SKM-1 (cell line): ENCODE results near the gene COL9A2.

ENCODE experiments used
- DNase-seq: peaks from one replicate; lab custom pipeline; 2025; ENCODE audit not compliant: unreplicated experiment; lab: John Stamatoyannopoulos, UW

COL9A2 gene

DNA sequence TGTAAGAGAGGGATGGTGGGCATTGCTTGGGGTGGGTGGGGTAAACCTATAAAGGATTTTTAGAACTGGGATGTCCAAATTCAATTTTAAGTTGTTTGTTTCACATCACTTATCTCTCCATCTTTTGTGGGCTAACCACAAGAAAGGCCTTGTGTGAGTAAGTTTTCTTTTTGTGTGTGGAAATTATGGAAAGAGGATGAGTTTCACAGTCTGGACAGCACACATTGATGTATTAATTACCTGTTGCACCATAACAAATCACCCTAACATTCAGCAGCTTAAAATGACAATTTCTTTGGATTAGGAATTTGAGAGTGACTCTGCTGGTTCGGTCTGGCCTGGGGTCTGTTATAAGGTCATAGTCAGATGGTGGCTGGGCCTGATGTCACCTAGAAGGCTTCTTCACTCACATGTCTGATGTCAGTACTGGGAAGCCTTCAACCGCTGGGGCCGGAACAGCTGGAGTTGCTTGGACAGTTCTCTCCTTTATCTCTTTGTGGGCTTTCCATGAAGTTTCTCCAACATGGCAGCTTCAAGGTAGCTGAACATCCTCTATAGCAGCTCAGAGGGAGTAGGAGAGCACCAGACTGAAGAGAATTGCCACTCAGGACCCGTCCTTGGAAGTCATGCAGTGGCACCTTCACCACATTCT is 2.0 kb upstream of the COL9A2 start:
- DNase-seq, result no peak

DNA sequence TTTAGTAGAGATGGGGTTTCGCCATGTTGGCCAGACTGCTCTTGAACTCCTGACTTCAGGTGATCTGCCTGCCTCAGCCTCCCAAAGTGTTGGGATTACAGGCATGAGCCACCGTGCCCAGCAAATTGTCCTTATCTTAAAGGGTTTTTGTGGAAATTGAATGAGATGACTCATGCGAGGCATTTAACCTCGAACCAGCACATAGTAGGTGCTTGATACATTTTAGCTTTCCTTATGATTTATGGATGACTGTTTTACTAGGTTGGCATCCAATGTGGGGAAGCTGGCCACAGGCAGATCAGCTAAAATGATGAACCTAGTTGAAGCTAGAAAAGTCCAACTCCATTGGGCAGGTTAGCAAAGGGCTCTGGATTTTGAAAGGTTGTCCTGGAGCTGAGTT is 1.4 kb upstream of the COL9A2 start:
- DNase-seq, result no peak

DNA sequence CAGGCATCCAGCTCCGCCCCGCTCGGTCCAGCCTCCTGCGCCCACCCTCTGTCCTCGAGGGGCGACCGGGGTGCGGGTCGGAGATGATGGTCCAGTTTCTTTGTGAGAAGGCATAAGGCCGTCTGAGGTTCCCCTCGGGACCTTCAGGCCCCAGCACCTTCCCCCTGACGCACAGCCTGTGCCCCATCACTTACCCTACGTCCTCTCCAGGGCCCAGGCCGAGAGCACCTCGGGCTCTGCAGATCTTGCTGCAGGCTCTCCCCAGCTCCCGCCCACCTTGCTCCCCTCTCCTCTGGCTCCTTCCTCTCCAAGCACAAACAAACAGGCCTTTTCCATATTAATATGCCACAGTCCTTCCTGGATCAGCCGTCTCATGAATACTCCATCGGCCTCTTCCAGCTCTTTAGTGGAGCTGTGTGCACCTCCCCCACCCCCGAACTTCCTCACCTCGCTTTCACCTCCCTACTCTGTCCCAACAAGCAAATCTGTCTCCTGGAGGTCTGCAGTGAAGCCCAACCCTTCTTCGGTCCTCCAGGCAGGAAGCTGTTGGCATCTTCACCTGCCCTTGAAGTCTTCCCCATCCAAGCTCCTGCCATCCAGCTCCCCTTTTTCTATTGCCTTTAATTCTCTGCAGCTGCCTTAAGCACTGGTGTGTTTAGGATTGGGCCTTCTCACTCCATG is 448 bp upstream of the COL9A2 start:
- DNase-seq, result no peak

DNA sequence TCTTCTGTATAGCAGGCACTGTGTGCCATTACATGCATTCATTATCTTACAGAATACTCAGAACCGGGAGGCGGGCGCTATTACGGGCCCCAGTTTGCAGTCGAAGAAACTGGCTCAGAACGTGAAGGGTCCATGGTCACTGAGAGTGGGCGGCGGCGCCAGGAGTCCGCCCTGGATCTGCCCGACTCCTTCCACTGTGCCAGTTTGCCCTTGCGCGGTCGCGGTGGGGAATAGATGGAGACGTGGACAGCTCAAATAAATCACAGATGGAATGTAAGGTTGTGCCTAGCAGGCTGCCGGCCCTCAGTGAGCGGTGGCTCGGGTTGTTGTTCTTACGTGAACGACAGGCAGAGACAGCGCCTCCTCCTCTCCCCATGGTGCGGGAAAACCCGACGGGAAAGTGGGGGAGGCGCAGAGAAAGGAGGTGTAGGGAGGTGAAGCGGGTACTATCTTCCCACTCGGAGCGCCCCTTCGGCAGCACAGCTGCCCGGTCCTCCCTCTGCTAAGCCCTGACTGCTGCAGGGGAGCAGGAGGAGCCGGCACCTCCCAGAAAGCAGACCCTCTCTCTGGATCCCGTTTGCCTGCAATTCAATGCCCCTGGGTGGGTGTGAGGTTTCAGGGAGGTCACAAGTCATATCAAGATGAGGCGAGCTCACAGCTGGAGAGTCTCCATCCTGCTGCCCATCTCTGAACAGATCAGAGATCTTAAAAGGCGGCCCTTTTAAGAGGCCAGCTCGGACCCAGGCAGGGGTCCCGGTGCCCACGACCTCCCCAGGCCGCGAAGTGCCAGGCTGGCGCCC is 1.1 kb downstream of the COL9A2 start:
- no peak for DNase-seq

DNA sequence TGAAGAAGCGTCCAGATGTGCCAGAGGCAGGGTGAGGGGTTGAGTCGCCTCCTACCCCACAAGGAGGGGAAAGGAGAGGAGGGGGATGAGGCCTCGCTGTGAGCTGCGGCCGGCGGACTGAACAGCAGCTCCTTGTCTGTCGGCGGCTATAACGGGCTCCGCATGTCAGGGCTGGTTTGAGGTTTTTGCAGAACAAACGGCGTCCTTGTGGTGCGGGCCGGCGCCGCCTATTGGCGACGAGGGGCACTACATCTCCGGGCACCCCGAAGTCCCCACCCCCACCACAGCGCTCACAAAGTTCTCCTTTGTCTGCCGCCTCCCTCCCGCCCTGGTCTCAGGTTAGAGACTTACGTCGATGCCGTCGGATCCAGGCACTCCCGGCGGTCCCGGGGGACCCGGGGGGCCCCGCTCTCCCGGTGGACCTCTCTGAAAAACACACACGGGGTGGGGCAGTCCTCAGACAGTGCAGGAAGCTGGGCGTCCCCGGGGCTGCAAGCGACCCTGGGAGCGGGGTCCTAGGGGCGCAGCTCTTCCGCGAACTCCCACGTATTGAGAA is 1.8 kb downstream of the COL9A2 start:
- peak; percentile 83 for DNase-seq

DNA sequence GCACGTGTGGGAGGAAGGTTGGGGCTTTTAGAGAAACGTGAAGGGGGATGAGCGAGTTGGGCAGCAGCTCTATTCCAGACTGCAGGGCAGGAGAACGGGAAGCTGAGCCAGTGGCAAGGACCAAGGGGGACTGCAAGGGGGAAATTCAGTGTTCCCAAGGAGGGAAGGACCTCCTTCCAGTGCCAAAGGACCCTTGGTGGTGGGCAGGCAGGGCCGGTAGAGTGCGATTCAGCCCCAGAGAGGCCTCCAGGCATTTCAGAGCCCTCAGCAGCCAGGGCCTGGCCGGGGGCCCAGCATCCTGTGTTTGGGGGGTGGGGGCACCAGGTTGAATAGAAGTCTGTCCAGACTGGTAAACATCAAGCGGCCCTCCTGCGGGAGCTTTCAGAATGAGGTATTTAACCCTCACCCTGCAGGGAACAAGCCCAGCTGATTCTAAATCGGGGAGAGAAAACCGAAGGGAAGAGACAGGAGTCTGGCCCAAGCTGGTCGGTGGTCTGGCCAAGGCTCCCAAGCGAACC is 2.3 kb downstream of the COL9A2 start:
- DNase-seq, result no peak

DNA sequence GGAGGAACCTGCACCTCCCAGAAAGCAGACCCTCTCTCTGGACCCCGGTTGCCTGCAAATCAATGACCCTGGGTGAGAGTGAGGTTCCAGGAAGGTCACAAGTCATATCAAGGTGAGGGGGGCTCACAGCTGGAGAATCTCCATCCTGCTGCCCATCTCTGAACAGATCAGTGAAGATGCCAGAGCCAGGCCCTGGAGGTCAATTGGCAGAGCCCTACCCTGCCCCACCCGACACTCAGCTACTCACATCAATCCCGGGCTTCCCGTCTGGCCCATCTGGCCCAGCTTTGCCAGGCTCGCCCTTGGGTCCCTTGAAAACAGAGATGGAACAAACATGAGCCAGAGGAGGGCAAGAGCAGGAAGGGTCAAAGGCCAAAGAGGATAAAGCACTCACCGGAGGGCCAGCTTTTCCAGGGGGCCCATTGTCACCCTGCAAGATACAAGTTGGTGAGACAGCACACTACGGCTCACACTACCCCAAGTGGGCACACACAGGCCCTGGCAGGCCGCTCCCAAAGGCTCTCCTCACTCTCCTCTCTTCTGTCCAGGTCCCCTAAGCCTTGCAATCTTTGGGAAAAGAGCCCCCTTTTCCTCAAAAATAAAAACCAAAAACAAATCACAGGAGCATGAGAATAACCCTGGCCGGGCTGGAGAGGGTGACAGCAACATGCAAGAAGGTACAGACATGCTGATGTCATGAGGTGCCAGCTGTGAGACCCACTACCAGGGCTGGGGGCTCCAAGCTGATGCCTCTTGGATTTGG is 2.9 kb downstream of the COL9A2 start:
- no peak for DNase-seq

DNA sequence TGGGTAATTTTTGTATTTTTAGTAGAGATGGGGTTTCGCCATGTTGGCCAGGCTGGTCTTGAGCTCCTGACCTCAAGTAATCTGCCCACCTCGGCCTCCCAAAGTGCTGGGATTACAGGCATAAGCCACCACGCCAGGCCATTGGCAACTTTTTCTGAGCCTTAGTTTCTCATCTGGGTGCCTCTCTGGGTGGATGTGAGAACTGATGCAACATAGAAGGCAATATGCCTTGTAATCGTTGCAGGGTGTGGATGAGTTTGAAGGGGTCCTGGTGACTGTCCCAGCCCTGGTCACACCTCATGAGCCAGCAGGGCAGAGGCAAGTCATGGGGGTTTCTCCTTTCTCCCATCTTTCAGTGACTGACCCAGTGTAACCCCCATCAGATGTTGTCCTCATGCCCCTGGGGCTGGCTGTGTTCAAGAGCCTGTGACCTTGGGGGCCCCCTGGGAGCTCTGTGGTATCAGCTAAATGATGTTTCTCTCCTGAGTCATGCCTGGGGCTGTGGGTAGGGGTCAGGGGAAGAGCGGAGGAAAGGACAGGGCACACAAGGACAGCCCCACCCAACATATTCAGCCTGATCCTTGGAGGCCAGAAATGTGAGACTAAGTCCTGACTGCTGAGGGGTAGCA is 3.6 kb downstream of the COL9A2 start:
- DNase-seq, result no peak

DNA sequence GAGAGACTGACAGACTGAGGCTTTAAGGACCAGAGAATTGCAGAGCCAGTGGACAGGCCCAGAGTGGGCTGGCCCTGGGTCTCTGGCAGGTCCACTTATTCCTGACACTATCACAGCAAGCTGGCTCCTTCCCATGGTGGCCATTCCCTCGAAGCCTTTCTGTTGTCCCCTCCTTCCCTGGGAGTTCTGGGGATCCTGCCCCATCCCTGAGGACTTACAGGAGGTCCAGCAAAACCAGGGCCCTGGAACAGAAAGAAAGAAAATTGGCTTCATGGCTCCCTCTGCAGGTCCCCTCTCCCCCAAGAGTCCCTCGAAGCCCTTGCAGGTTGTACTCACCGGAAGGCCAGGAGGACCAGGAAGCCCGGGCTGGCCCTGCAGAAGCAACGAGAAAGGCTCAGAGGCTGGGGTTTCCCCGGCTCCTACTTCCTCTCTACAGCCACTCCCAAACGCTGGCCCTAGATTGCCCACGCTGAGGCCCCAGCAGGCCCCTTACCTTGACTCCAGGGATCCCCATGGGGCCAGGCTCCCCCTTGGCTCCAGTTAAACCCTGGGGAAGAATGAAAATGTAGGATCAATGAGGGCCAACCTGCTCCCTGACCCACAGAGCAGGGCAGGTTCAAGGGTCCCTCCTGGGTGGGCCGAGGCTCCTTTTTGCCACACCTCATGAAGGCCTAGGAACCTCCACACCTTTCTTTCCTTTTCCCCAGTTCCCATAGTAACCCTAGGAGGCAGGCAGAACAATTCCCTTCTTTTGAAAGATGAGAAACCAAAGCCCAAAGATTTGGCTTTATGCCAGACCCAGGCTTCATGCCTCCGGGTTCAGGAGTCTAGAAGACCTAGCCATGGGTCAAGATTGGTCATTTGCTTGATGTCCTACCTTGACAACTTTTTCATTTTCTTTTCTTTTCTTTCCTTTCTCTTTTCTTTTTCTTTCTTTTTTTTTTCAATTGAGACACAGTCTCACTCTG is 4.6 kb downstream of the COL9A2 start:
- DNase-seq, result peak; percentile 56

DNA sequence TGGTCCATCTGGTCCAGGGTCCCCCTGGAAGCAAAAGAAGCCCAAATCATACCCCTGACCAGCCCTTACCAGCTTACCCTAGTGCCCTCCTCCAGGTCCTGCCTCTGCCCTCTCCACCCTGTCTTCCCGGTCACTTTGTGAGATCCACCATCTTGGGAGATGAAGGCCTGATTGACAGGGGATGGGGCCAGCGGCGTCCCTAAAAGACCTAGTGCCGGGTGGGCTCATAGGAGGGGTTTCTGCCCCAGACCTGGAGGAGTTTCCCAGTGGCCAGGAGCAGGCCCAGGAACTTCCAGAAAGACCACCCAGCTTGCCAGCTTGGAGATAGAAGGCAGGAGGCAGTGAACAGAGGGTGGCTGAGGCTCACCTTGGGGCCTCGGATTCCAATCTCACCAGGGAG is 5.4 kb downstream of the COL9A2 start:
- no peak for DNase-seq

DNA sequence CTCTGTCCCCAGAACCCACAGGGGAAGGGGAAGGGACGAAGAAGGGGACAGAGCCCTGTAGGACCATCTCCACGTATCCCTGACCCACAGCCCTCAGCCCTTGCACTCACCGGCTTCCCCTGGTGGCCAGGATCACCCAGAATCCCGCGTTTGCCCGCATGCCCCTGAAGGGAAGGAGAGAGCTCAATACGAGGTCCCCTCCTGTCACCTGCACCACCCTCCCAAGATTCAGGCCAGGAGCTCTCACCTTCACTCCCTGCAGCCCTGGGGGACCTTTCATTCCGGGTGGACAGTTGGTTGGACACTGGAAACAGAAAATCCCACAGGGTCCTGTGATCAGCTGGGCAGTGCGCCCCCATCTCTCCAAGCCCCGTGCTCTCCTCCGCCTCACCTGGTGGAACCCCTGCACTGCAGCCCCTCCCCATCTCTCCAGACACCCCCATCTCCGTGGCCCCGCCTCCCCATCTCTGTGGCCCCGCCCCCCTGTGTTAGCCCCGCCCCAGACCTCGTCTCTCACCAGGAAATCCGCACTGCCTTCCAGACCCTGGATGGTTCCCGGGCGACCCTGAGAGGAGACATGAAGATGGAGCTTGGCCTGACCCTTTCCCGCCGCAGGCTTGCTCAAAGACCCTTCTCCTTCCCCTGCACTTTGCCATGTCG is 6.0 kb downstream of the COL9A2 start:
- no peak for DNase-seq

DNA sequence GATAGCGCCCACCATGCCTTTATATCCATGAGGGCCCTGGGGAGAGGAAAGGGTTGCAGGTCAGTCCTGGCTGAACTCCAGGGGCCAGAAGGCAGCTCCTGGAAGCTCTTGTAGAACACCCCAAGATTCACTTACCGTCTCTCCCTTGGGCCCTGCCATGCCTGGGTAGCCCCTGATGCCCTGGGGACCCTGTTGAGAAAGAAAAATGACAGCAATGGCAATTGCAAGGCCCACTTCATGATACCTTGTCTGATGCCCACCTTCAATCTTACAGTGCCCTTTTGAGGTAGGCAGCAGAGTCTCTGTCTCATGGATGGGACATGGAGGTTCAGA is 7.0 kb downstream of the COL9A2 start:
- no peak for DNase-seq

DNA sequence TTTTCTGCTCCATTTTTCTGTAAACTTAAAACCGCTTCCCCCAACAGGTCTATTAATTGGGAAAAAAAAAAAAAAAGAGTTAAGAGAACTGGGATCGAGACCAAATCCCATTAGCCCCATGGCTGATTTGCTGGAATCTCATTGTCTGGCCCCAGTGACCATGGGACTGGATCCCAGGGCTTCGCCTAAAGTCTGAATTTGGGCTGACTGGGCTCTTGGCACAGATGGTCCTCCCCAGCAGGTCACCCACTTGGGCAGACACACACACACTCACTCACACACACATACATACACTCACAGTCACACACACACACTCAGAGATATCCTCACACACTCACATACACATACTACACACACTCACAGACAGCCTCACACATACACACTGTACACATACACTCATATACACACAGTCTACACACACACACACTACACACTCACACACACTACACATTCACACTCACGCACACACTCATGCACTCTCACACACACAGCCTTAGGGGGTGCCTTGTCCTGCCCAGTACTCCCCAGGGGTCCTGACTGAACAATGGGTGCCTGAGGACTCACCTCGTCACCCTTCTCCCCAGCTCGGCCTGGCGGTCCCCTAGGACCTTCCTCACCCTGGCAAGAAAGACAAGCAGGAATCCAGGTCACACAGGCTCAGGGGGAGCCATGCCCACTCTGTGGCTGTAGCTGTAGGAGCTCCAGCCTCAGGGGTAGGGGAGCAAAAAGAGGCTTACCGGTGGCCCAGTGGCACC is 7.5 kb downstream of the COL9A2 start:
- DNase-seq, result no peak

DNA sequence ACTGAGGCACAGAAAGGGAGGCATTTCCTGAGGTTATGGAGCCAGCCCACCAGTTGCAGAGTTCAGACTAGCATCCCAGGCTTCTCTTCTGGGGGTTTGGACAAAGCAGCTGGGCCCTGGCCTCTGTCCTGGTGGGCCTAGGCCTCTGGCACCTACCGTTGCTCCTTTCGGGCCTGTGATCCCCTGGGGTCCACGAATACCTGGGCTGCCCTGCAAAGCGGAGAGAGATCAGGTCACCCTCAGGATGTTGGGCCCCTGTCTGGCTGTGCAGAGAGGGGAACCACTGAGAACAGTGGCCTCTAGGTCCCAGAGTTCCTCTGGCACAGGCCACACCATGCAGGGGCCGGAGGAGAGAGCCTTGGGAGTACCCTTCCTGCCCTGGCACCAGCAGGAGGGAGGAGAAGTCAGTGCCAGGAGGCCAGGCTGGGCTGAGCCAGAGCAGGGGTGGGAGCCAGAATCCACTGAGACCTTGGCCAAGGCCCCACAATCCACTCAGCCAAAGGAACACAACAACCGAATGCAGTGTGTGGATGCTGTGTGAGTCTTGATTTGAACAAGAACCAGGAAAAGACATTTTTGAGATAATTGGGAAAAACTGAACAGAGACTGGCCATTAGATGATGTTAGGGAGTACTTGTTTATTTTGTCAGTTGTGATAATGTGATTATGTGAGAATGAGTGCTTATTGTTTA is 8.9 kb downstream of the COL9A2 start:
- no peak for DNase-seq

DNA sequence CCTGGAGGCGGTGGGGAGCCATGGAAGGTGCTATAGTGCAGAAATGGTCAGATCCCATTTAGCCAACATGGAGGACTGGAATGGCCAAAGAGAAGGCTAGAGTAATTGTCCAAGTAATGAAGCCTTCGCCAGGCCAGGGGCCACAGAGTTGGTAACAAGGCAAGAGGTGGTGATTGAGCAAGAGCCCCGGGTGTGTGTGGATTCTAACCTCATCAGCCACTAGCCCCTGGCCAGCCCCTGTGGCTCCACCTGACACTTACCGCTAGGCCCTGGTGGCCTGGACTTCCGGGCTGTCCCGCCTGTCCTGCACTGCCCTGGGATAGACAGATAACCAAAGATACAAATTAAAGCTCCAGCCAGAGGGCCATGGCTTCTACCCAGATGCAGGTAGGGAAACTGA is 9.9 kb downstream of the COL9A2 start:
- no peak for DNase-seq

DNA sequence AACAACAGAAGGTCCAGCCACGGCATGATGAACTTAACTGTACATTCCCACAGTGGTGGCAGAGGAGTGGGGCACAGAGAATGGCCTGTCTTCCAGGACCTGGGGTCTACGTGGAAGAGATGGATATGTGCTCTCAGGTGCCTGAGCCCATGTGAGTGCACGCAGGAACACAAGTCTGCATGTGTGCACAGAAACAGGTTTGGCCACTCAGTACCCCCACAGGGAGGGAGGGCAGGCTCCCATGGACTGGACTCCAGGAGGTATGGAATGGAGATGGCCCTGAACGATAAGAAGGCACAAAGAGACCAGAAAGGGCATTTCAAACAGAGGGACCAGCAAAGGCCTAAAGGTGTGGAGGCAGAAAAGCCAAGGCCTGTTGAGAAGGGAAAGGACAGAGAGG is 10.8 kb downstream of the COL9A2 start:
- DNase-seq, result no peak

DNA sequence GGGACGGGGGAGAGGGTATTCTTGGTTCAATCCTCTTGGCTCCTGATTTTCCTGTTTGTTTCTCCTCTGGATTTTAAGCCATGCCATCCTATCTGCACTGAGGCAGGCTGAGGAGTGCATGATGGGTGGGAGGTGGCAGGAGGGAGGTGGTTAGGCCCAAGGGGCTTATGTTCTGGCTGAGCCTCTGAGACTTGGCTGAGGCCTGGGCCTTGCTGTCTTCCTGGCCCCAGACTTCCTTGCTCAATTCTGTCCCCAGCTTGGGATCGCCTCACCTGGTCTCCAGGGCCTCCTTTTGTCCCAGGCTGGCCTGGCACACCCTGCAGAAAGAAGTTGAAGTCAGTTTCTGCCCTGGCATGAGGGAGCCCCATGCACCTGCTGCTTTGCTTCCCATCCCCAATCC is 11.2 kb downstream of the COL9A2 start:
- DNase-seq, result no peak

DNA sequence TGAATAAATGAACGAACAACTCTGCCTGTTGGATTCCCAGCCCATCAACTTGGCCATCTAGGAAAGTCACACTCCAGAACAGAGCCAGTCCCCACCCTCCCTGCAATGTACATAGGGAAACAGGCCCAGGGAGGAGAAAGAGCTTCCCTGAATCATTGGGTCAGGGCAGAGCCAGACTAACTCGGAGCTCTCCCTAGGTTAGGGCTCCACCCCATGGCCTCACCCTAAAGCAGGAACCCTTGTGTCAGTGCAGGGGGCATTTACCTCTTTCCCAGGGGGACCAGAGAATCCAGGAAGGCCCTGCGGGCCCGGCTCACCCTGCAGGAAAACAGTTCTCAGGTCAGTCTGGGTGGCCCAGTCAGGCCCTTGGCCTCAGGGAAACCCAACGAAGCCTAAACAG is 11.6 kb downstream of the COL9A2 start:
- DNase-seq, result no peak
